ENCODE results near the gene SKOR2.
"Not testable (repeated sequence)": the region's sequence is repeated elsewhere in the genome, so short reads cannot be mapped to it uniquely, and the experiment has no call there.

SKOR2 gene

GRCh38 chr18:47203626-47204464 is 47.6 kb downstream of the SKOR2 start:
- DNase-seq (ENCODE audit: low read depth): no peak

DNA sequence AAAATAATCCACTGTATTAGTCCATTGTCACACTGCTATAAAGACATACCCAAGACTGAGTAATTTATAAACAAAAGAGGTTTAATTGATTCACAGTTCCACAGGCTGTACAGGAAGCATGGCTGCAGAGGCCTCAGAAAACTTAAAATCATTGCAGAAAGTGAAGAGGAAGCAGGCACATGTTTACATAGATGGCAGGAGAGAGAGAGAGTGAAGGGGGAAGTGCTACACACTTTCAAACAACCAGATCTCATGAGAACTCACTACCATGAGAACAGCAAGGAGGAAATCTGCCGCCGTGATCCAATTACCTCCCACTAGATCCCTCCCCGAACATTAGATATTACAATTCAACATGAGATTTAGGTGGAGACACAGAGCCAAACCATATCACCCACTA is 55.5 kb downstream of the SKOR2 start:
- not testable (repeated sequence) for DNase-seq (ENCODE audit: low read depth)

- no peak for DNase-seq (ENCODE audit: low read depth)
These were observed 59.5 kb downstream of the SKOR2 start for GRCh38 chr18:47191961-47192360.

- no peak for DNase-seq (ENCODE audit: low read depth)
These were observed 63.7 kb downstream of the SKOR2 start for GRCh38 chr18:47187721-47188120.

- DNase-seq (ENCODE audit: low read depth): no peak
These were observed 66.9 kb downstream of the SKOR2 start for GRCh38 chr18:47184419-47185050.

DNA sequence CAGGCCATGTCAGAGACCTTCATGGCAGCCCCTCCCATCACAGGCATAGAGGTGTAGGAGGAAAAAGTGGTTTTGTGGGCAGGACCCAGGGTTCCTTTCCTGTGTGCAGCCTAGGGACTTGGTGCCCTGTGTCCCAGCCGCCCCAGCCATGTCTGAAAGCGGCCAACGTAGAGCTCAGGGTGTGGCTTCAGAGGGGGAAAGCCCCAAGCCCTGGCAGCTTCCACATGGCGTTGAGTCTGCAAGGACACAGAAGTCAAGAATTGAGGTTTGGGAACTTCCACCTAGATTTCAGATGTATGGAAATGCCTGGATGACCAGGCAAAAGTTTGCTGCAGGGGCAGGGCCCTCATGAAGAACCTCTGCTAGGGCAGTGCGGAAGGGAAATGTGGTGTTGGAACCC is 69.3 kb downstream of the SKOR2 start:
- not testable (repeated sequence) for DNase-seq (ENCODE audit: low read depth)

- DNase-seq (ENCODE audit: low read depth): no peak
These were observed 70.7 kb downstream of the SKOR2 start for GRCh38 chr18:47180765-47181164.

DNA sequence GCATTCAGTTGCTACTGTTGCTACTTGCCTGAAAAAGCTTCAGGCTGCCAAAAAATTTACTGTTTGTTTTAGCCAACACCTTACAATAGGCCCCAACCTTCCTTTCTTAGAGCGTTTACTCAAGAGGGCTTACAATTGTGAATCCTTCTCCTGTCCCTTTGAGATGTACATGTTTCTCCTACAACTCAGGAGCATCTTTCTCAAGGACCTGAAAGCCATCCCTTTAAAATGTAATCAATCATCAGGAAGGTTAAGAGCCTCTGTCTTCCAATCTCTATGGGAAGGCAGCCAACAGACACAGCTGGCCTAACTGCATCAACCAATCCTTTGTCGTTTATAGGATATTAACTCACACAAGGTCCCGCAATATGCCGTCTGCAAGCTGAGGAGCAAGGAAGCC is 71.9 kb downstream of the SKOR2 start:
- no peak for DNase-seq (ENCODE audit: low read depth)

DNA sequence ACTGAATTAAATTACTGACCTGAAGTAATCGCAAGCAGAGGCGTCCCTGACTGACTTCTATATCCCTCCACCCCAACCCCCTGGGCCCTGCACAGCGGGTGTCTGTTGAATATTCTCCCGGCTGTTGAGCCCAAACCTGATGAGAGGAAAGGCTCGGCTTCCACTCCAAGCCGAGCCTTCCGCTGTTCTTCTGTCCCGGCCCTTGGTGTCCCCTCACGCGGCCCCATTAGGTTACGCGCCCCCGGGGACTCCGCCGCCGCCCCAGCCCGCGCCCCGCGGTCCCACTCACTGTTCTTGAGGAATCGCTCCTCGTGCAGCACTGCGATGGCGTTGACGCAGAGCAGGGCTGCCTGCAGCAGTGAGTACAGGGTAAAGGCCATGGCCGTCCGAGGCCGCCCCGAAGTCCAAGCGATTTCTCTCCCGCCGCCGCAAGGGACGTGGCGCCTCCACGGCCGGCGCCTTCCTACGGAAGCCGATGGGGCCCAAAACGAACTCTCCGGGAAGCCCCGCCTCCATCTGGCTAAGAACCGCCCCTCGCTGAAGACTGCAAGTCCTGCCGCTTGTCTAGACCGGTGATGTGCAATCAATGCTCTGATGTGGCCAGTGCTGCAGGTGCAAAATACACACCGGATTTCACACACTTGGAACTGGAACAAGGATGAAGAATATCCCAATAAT is 75.4 kb downstream of the SKOR2 start, which contains the start of gene IER3IP1:
TSS of gene IER3IP1 (minus strand) at position 467 of the 678 bp plus-strand sequence. CDS start at position 380, 87 bp downstream.
- peak; percentile 89 for DNase-seq (ENCODE audit: low read depth)

- DNase-seq (ENCODE audit: low read depth): no peak
These were observed 76.1 kb downstream of the SKOR2 start for GRCh38 chr18:47175283-47175897.

- no peak for DNase-seq (ENCODE audit: low read depth)
These were observed 76.8 kb downstream of the SKOR2 start for GRCh38 chr18:47174545-47175116.

DNA sequence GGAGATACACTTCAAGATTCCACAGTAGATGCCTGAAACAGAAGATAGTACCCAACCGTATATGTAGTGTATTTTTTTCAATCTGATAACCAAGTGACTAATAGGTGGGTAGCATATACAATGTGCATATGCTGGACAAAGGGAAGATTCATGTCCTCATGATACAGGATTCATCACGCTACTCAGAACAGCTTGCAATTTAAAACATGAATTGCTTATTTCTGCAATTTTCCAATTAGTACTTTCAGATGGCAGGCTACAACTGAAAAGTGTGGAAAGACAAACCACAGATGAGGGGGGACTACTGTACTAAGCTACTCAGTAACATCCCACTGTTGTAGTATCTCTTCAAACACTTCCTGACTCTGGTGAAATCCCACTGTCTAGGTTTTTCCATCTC is 79.0 kb downstream of the SKOR2 start:
- no peak for DNase-seq (ENCODE audit: low read depth)

- DNase-seq (ENCODE audit: low read depth): no peak
These were observed 82.5 kb downstream of the SKOR2 start for GRCh38 chr18:47168913-47169312.

DNA sequence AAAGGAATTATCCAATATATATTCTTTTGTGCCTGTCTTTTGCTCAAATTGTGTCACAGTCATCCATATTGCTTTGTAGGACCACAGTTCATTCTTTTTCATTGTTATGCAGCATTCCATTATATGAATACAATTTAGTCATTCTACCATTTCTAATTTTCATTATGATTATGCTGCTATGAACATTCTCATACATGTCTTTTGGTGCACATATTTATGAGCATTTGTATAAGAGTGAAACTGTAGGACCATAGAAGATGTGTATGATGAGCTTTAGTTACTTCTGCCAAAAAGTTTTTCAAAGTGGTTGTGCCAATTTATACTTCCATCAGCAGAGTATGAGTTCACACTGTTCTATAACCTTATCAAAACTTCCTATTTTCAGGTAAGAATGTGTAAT is 83.0 kb downstream of the SKOR2 start:
- no peak for DNase-seq (ENCODE audit: low read depth)

DNA sequence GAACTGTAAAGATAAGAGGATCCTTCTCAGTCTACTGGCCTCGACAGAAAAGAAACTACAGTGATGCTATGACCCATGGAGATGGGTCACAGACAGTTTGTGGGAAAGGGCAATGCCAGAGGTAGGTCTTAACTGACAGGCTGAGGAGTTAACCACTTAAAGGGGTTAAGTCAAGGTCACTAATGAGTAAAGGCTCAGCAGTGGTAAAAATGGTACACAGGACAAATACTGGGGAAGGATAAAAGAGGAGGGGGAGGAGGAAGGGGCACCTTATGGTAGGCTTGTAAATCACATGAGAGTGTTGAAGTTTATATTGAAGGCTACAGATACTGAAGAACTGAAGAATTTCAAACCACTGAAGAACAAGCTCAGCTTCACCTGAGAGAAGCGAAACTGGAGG is 85.2 kb downstream of the SKOR2 start:
- DNase-seq (ENCODE audit: low read depth): no peak

- peak; percentile 61 for DNase-seq (ENCODE audit: low read depth)
These were observed 88.2 kb downstream of the SKOR2 start for GRCh38 chr18:47163241-47163640.

GRCh38 chr18:47160256-47160655 is 91.2 kb downstream of the SKOR2 start:
- no peak for DNase-seq (ENCODE audit: low read depth)

DNA sequence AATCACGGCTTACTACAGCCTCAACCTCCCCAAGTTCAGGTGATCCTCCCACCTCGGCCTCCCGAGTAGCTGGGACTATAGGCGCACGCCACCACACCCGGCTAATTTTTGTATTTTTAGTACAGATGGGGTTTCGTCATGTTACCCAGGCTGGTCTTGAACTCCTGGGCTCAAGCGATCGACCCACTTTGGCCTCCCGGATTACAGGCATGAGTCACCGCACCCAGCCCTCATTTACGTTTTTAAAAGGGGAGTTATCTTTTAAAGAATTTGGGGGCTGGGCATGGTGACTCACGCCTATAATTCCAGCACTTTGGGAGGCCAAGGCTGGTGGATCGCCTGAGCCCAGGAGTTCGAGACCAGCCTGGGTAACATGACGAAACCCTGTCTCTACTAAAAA is 93.1 kb downstream of the SKOR2 start:
- not testable (repeated sequence) for DNase-seq (ENCODE audit: low read depth)
